Thoracic aorta (tissue), 2 donors: ENCODE measurements around the gene COPZ2. TPM values are rescaled to one million over a fixed set of nuclear protein-coding genes. Genes with fewer than 3 reads are reported as not detected.

Source experiments
- ATAC-seq: fragments of 150-250 bp; one replicate; pipeline ENCODE4 v1.8.0; 2017; ENCODE audit warnings: low read depth; ENCODE audit not compliant: insufficient number of reproducible peaks, low FRiP score
- DNase-seq: peaks from one replicate; pipeline ENCODE4 v3.0.0-alpha.2; 2020; ENCODE audit warnings: low spot score
- H3K27ac ChIP-seq, 2 donors: fragments of 200-600 bp; sonication (generic); 1 replicate in 1 of 2; 2 replicates in 1 of 2; pipeline ENCODE4 v1.5.1; 2016; ENCODE audit warnings: mild to moderate bottlenecking in 2 of 2, moderate library complexity in 2 of 2
- H3K27me3 ChIP-seq: fragments of 200-600 bp; sonication (generic); replicated peaks from 2 replicates; pipeline ENCODE4 v1.6.0; 2016; ENCODE audit warnings: mild to moderate bottlenecking; ENCODE audit not compliant: insufficient read depth
- H3K36me3 ChIP-seq: fragments of 200-600 bp; sonication (generic); one replicate; pipeline ENCODE4 v1.5.1; 2016
- H3K4me1 ChIP-seq, 2 donors: fragments of 200-600 bp; sonication (generic); 1 replicate in 1 of 2; 2 replicates in 1 of 2; pipeline versions ENCODE4 v1.5.1 to v1.6.0; 2016; ENCODE audit warnings: low read depth in 2 of 2, mild to moderate bottlenecking in 1 of 2; ENCODE audit not compliant: control insufficient read depth in 1 of 2
- H3K4me3 ChIP-seq: fragments of 200-600 bp; sonication (generic); 2 replicates; pipeline ENCODE4 v1.5.1; 2016; ENCODE audit warnings: mild to moderate bottlenecking
- H3K9me3 ChIP-seq: fragments of 200-600 bp; sonication (generic); 2 replicates; pipeline ENCODE4 v1.5.1; 2016
- CTCF ChIP-seq: fragments of 200-600 bp; sonication (generic); IDR thresholded peaks from one replicate; pipeline ENCODE4 v1.5.1; 2019; ENCODE audit warnings: antibody characterized with exemption
- total RNA-seq, 2 donors: library from RNA; depleted of rRNA; stranded (reverse); fragments of >200 nt; gene quantifications; one replicate each; pipeline versions ENCODE4 v1.1.0 to v1.2.3, GENCODE V29; 2016

Gene COPZ2
- total RNA-seq, 2 donors from 2014 or later: 46.8 to 70.9 TPM

GRCh38 chr17:48026502-48027321 is 10.9 kb downstream of the COPZ2 start:
- Histone ChIP-seq H3K36me3 (no peaks in the 10 kb centered on the region), H3K4me3 (peak overlapping the region; percentile 74), H3K4me1 (peaks cover 19 to 44% of the 10 kb centered on the region in 2 donors), H3K27me3 (no peaks in the 10 kb centered on the region), H3K27ac (peak overlapping the region; percentile 84 to 85), H3K9me3 (no peaks in the 10 kb centered on the region)
- TF ChIP-seq CTCF: peak; percentile 84
- DNase-seq (peak; percentile 56), ATAC-seq (no peak)

- Histone ChIP-seq H3K27ac (peak overlapping the region; percentile 84 to 85), H3K27me3 (no peaks in the 10 kb centered on the region), H3K4me1 (peaks cover 19 to 44% of the 10 kb centered on the region in 2 donors), H3K36me3 (no peaks in the 10 kb centered on the region), H3K4me3 (peak overlapping the region; percentile 74), H3K9me3 (no peaks in the 10 kb centered on the region)
- peak; percentile 17 for DNase-seq
- no peak for TF ChIP-seq CTCF
- ATAC-seq: no peak
Measured at GRCh38 chr17:48025904-48026501, 11.6 kb downstream of the COPZ2 start.

GRCh38 chr17:48025040-48025903 is 12.3 kb downstream of the COPZ2 start:
- peak; percentile 87 for TF ChIP-seq CTCF
- Histone ChIP-seq H3K27ac (peak overlapping the region; percentile 84 to 85), H3K36me3 (no peaks in the 10 kb centered on the region), H3K9me3 (no peaks in the 10 kb centered on the region), H3K4me3 (peak overlapping the region; percentile 74), H3K4me1 (peaks cover 19 to 37% of the 10 kb centered on the region in 2 donors), H3K27me3 (no peaks in the 10 kb centered on the region)
- peak; percentile 78 for ATAC-seq
- DNase-seq: peak; percentile 93

GRCh38 chr17:48024149-48025039 is 13.2 kb downstream of the COPZ2 start:
- Histone ChIP-seq H3K9me3 (no peaks in the 10 kb centered on the region), H3K27me3 (no peaks in the 10 kb centered on the region), H3K4me1 (peaks cover 19 to 36% of the 10 kb centered on the region in 2 donors), H3K27ac (peak overlapping the region; percentile 84 to 88), H3K4me3 (peak overlapping the region; percentile 74), H3K36me3 (no peaks in the 10 kb centered on the region)
- no peak for ATAC-seq
- no peak for TF ChIP-seq CTCF
- no peak for DNase-seq
